HG02884 (cell line): Measurements from ENCODE around the gene PXDN.

Source experiments
- ATAC-seq: cut with Tn5 transposase; IDR thresholded peaks from one replicate; pipeline ENCODE4 v1.9.1; 2021; ENCODE audit warnings: mild to moderate bottlenecking, moderate library complexity; ENCODE audit not compliant: unreplicated experiment

The PXDN gene

DNA sequence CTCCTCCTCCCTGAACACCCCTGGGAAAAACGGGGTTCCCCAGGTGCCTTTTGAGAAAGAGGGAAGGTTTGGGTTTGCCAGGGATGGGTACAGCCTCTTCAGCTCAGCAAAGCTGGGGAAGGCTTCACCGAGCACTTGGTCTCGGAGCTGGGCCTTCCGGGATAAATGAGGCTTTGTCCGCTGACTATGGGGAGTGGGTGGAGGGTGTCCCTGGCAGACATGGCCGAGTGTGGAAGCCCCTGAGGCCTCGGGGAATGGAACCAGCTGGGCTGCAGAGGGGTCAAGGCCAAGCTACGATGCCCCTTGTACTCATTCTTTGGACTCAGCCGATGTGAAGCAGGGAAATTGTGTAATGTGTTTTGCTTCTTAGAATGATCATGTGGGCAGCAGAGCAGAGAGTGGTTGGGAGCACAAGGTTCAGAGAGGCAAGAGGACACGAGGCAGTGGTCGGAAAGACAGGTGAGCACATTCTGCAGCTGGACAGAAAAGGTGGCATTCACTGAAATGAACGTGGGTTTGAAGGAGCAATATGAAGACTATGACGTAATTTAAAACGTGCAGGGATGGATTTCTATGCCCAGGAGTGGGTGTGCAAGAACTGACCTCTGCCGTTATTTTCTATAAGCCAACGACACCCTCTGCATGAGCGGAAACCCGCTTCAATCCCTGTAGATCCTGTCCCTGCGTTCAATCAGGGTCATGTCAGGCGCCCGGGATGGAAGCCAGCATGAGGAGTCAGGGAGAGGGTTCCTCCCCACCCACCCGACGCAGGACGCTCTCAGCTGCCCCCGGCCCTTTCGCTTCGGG is 142.6 kb downstream of the PXDN start:
- ATAC-seq = no peak

DNA sequence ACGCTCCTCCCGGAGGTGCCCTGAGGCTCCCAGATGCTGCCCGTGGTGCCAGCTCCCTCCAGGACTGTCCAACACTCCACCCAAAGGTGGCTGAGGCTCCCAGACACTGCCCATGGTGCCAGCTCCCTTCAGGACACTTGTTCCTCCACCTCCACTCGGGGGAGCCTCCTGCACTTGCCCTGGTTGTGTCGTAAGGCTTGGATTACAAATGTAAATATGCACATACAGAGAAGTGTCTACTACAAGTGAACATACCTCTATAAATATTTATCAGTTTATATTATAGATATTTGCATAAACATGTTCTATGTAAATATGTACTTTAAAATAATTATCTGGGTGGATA is 143.3 kb downstream of the PXDN start:
- no peak for ATAC-seq

DNA sequence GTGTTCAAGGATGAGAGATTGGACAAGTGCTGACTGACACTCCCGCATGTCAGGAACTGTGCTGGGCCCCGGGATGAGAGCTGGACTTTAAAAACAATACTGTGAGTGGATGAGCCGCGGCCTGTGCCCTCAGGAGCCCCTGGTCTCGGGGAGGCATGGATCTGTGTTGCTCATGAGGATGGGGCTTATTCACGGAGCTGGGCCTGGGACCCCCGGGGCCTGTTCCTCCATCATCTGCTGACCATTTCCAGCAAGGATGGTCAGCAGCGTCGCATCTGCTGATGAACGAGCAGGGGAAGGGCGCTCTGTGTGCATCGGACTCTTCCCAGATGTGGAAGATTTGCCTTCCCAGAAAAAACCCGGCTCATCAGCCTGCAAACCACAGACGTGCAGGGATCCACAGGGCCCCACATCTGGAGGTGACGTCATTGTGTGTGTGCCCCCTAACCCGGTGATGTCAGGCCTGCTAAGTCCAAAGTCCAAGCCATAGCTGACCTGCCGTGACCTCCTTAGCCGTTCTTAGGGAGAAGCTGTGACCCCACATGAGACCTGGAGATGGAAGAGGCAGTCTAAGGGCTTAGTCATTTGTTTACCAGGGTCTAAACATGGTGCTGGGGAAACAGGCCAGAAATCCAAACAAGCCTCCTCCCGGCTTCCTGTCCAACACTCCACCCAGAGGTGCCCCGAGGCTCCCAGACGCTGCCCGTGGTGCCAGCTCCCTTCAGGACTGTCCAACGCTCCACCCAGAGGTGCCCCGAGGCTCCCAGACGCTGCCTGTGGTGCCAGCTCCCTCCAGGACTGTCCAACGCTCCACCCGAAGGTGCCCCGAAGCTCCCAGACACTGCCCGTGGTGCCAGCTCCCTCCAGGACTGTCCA is 143.9 kb downstream of the PXDN start:
- no peak for ATAC-seq

DNA sequence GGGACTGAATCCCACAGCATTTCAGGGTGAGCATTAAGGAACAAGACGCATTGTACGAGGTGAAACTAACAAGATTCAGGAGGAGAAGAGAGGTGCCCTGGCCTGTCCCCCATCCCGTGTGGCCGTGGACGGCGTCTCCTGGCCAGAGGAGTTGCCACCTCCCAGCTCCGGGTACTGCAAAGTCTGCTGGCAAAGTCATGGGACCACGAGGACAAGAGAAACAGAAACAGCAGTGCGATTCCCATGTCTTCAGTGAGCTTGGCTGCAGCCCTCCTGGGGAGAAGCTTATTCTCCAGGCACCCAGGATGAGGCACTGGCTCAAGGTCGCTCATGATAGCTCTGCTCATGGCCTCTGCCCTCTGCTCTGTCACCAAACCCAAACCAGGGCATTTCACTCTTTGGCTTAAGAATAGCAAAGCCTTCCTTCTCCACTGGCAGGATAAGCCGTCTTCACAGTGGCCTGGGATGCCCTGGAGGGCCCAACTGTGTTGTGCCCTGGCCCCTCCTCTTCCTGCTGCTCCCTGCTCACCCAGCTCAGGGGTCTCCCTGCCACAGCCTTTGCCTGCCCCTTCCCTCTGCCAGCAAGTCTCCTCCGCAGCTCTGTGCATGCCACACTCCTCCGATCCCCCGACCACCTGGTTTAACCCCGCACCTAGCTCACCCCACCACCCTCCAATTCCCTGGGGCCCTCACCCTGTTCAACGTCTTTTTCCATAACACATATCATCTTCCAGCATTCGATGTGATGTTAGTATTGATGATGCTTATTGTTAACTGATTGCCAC is 144.8 kb downstream of the PXDN start:
- no peak for ATAC-seq

DNA sequence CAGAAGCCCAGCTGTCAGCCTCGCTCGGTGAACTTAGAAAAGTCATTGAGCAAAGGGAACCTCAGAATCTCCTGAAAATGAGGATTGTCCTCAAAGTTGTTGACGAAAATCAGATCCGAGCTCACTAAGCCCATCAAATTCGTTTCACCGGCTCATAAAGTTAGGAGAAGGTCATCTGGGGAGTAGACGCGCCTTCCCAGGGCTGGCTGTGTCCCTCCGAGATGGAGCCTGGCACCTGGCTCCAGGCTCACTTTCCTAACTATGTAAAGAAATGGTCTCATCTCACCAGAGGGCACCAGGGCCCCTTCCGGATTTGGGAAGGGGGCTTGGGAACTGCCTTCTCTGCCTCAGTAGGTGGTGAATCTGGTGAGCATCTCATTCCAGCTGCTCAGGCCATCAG is 145.5 kb downstream of the PXDN start:
- ATAC-seq = no peak

DNA sequence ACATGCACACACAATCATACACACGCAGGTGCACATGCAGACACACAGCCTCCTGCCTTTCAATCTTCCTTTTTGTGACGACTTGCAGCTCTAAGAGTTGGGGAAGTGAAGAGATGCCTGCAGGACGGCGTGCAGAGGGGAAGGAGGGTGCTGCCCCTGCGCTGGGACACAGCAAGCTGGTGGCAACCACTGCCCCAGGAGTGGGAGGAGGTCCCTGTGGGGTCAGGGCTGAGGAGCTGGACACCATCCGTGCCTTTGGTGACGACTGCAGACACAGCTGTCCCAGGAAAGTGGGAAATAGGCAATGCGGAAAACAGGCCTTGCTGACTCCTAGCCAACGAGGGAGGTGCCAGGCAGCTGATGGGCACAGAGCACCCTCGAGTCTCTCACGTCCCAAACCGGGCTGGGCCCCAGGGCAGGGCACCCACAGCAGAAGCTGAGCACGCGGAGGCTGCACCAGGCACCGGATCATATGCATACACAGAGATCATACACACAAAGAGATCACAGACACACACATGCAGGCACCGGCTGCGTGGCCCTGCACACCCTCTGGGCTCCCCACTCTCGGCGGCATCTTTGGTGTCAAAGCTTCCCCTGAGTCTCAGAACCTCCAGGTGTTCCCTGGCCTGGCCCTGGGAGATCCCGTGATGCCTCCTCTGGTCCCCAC is 146.1 kb downstream of the PXDN start:
- ATAC-seq = no peak

DNA sequence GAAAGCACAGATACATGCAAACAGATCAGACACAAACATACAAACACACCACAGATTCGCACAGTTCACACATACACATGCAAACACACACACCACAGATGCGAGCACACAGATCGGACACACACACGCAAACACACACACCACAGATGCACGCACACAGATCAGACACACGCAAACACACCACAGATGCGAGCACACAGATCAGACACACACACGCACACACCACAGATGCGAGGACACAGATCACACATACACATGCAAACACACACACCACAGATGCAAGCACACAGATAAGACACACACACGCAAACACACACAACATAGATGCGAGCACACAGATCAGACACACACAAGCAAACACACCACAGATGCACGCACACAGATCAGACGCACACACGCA is 149.0 kb downstream of the PXDN start:
- no peak for ATAC-seq

DNA sequence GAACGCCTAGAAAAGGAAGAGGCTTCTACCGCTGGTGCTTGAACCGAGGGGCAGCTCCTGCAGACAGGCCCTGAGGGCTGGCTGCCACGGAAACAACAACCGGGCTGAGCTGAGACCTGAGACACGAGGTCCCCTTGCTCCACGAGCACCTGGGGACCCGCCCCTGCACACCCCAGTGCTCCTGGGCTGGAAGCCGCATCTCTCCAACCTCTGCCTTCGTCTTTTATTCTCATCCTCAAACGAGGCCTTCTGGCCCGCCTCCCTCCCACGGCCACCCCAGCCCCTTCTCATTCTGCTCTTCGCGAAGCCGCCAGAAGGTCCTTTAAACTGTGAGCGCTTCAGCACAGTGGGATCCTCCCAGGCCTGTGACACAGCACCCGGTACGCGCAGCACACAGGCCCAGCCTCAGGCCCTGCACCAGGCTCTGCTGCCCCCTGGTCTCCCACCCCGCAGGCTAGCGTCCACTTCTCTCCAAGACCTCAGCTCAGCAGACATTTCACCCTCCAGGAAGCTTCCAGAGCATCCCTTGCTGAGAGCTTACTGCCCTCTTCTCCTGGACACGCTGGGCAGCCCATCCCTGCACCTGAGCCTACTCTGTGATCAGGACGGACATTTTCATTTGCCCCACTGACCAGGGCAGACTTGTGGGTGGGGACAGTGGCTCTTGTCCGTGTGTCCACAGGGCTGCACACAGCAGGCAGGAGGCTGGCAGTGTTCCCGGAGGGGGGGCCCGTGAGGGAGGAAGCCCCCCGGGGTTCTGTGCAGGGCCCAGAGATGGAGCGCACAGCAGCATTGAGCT is 149.7 kb downstream of the PXDN start:
- ATAC-seq = no peak

DNA sequence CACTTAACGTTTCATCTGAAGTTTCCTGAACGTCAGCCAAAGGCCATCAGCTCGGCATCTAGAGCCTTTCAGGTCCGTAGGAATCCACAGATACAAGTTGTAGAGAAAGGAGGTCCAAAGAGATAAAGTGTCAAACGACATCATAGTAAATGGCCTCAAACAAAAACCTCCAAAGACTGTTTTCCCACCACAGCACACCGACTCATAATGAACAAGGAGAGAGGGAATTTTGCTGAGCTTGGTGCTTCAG is 150.3 kb downstream of the PXDN start:
- no peak for ATAC-seq

DNA sequence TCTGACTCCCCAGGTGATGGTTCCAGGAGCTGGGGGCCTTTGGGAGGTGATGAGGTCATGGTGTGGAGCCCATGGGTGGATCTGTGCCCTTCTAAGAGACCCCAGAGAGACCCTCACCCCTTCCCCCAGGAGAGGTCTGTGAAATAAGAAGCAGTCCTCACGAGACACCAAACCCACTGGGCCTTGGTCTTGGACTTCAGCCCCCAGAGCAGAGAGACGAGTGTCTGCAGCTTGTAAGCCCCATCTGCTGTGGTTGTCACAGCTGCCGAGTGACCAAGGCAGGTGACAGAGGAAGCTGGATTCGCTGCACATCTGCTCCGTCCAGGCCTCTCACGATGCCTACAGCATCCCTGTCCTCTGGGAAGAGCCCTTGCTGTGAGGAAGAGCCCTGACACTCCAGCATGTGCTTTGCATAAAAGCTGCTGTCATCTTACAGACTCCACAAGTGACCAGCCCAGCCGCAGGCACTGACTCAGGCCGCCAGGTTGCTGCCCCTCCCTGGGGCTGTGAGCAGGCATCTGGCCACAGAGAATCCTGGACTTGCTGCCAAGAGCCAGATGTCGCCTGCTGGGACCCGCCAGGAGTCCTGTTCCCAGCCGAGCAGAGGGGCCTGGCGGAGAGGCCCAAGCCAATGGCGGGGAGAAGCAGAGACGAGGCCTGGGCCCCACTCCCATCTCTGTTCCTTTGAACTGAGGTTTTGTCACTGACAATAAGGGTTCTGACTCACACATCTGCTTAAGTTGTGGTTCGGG is 150.8 kb downstream of the PXDN start:
- no peak for ATAC-seq

DNA sequence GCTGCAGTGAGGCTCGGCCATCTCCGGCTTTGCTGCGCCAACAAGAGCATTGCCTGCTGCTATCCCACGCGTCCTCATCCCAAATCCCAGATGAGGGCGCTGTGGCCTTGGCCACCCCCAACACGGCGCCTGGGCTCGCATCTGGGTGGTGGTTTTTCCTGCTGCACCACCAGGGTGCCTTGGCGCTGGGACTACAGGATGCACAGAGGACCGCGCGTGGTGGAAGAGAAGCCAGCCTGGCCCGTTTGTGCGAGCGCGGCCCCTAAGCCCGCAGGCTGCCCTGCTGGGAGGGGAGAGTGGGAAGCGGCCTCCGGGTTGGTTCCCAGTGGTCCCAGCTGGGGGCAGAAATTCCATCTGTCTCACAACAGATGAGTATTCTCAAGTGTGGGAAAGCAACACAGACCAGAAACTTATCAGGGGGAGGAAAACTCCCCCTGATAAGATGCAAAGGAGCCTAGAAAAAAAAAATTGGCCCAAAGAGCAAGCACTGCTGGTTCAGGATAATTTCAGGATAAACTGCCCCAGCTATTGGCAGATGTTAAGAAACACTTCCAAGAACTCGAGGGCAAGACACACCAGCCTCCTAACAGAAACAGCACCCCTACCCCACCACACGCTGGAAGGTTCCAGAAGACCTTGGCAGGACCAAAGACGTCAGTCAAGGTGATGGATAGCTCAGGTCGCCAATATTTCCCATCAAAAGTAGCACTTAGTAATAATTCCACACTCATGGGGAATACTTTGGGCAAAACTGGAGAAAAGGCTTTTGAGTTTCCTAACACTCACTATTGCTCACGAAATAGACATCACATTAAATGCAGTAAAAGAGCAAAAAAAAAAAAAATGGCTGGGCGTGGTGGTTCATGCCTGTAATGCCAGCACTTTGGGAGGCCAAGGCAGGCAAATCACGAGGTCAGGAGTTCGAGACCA is 152.1 kb downstream of the PXDN start:
- no peak for ATAC-seq

DNA sequence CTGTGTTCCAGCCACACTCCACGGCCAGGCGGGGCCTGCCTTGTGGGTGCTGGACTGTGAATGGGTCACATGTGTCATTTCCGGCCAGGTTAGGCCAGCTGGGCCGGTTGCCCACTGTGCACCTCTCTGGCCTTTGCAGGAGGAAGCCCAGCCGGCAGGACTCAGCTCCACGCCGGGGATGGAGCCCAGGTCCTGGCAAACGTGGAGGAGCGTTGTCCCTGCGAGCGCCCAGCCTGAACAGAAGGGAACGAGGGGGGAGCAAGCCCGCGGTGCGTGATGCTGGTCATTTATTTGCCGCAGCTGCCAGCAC is 152.9 kb downstream of the PXDN start:
- no peak for ATAC-seq

DNA sequence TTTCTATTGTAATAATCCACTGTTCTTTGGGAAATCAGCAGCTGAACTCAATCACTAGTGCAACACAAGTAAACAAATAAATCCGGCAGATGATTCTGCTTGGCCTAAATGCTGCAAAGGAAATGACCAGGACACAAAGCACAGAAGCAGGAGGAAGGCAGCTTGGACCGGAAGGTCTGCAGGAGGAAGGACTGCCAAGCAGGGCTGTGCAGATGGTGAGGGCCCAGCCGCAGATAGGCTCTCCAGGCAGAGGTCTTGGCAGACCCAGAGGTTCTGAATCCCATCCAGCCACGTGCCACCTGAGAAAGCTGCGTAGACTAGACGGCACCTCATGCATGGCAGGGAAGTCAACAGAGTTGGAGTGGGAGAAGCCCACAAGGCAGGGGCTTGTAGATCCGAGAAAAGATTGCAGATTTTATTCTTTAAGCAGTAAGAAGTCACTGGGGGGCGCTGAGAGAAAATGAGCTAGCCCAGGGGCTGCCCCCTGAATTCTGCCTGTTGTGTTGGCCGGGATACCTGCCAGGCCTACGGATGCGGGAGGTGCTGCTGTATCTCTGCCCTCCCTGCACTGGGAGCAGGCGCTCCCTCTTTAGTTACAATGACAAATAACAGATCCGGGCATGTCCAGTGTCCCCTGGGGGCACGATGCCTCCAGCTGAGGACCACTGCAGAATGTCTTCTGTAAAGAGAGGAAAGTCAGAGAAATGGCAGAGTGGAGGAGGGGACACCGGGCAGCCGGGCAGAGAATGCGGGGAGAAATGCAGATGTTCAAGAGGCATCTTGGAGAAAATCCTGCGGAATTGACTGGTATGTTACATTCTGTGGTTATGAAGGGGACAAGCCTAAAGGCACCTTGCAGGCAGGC is 153.5 kb downstream of the PXDN start:
- ATAC-seq = no peak

DNA sequence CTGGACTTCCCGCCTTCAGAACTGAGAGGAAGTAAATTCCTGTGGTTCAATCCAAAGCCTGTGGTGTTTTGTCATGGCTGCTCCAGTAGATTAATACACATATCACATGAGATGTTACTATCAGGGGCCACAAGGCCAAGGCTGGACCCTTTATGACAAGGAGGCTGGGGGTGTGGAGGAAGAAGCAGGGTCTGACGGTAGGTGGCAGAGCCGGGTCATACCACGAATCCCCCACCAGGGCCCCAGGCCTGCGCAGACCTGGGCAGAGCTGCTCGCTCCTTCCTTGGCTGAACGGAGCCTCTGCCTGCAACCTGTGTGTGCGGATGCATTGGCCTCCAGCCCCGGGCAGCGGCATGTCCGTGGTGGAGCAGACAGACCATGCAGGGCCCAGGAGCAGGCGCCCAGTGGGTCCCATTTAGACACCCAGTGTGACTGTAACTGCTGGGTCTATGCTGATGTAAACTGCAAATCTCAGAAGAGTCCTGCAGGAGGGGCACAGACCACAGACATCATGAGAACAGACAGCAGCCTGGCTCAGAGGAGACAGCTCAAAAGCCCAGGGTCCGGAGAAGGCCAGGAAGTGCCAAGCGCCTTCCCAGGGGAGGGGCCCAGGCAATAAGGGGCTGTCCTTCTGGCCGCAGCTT is 155.2 kb downstream of the PXDN start:
- no peak for ATAC-seq

DNA sequence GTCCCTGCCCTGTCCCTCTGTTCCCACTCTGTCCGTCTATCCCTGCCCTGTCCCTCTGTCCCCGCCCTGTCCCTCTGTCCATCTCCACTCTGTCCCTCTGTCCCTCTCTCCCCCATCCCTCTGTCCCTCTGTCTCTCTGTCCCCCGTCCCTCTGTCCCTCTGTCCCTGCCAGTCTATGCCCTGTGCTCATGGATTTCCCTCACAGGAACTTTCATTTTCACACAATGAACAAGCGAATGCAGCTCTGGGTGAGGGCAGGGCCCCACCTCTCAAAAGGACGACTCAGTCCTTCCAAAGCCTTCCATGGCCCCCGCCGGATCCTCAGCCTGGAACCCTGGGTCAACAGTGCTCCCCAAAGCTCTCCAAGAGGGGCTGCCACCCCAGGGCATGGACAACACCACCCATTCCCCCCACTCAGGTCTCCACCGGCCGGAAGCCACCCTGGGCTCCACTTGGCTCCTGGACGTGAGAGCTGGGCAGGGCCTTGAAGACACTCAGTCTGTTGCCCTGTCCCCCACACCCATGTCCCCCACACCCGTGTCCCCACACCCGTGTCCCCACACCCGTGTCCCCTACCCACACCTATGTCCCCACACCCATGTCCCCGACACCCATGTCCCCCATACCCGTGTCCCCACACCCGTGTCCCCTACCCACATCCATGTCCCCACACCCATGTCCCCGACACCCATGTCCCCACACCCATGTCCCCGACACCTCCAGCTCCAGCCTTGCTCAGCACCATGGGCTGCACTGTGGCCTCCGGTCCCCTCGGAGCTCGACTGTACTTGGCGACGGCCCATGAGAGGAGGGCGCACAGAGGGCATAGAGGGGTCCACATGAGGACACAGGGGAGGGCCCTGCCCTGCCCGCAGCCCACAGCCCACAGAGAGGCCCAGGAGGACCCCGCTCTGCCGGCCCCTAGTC is 156.0 kb downstream of the PXDN start:
- no peak for ATAC-seq
